Smooth muscle cell of the brain vasculature (primary cell): ENCODE measurements around the gene PCED1B.
"Not testable (repeated sequence)": the region's sequence is repeated elsewhere in the genome, so short reads cannot be mapped to it uniquely, and the experiment has no call there.

ENCODE experiments used
- DNase-seq: peaks from one replicate; pipeline ENCODE4 v3.0.0-alpha.2; 2012; ENCODE audit warnings: low read depth, low spot score

Gene PCED1B

GRCh38 chr12:47079468-47079980 is at the start of gene PCED1B, which contains the start of gene AMIGO2:
Gene PCED1B, plus strand, starts transcription at chr12:47079621. Its CDS starts 155,443 bp downstream, at chr12:47235064.
Gene AMIGO2, minus strand, starts transcription at chr12:47079959. Its CDS starts 957 bp downstream, at chr12:47079002.
- no peak for DNase-seq

GRCh38 chr12:47029903-47030302 is 49.5 kb upstream of the PCED1B start:
- no peak for DNase-seq

GRCh38 chr12:47032644-47033043 is 46.8 kb upstream of the PCED1B start:
- DNase-seq = peak; percentile 39

GRCh38 chr12:47033081-47033480 is 46.3 kb upstream of the PCED1B start:
- no peak for DNase-seq

GRCh38 chr12:47033789-47034555 is 45.4 kb upstream of the PCED1B start:
- DNase-seq = no peak

- DNase-seq = no peak
These were observed 44.8 kb upstream of the PCED1B start for GRCh38 chr12:47034661-47035060.

GRCh38 chr12:47035484-47035883 is 43.9 kb upstream of the PCED1B start:
- DNase-seq = no peak

- DNase-seq = no peak
These were observed 41.1 kb upstream of the PCED1B start for GRCh38 chr12:47038270-47038748.

- no peak for DNase-seq
These were observed 40.3 kb upstream of the PCED1B start for GRCh38 chr12:47039079-47039478.

- DNase-seq = no peak
These were observed 39.7 kb upstream of the PCED1B start for GRCh38 chr12:47039756-47040155.

GRCh38 chr12:47041327-47041726 is 38.1 kb upstream of the PCED1B start:
- no peak for DNase-seq

- no peak for DNase-seq
These were observed 30.9 kb upstream of the PCED1B start for GRCh38 chr12:47048541-47048940.

- not testable (repeated sequence) for DNase-seq
These were observed 28.1 kb upstream of the PCED1B start for GRCh38 chr12:47051291-47051690.

- no peak for DNase-seq
These were observed 27.1 kb upstream of the PCED1B start for GRCh38 chr12:47052274-47052673.

GRCh38 chr12:47053961-47054360 is 25.5 kb upstream of the PCED1B start:
- DNase-seq = no peak

GRCh38 chr12:47054659-47055058 is 24.8 kb upstream of the PCED1B start:
- DNase-seq = no peak

GRCh38 chr12:47055856-47056255 is 23.6 kb upstream of the PCED1B start:
- not testable (repeated sequence) for DNase-seq

- not testable (repeated sequence) for DNase-seq
These were observed 22.5 kb upstream of the PCED1B start for GRCh38 chr12:47056944-47057343.

- DNase-seq = not testable (repeated sequence)
These were observed 20.8 kb upstream of the PCED1B start for GRCh38 chr12:47058640-47059039.

- DNase-seq = no peak
These were observed 13.9 kb upstream of the PCED1B start for GRCh38 chr12:47065546-47065945.

- DNase-seq = no peak
These were observed 13.0 kb upstream of the PCED1B start for GRCh38 chr12:47066278-47067025.

GRCh38 chr12:47067176-47067575 is 12.2 kb upstream of the PCED1B start:
- no peak for DNase-seq
